ENCODE results near the gene FBLIM1.

Gene FBLIM1

DNA sequence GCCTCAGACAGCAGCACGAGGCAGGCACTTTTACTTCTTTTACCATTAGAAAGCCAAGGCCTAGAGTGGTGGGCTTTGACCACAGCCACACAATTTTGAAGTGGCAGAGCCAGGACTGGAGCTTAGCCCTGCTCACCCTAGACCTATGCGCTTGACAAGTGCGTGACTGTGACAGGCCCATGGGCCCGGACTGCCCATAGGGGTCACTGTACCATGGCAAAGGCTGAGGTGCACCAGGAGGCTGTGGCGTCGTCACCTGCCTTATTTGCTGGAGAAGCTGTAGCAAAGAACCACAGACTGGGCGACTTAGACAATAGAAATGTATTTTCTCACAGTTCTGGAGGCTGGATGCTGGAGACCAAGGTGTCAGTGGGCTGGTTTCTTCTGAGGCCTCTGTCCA is 18.9 kb upstream of the FBLIM1 start:
- TF ChIP-seq CTCF (conservative IDR thresholded peaks at IDR 0.05; ENCODE audit: low read depth, low read length), result peak; percentile 30
- H3K4me3 ChIP-seq (ENCODE audit: low read length), result no peak overlapping the region
- no peak for DNase-seq (ENCODE audit: low read depth)

DNA sequence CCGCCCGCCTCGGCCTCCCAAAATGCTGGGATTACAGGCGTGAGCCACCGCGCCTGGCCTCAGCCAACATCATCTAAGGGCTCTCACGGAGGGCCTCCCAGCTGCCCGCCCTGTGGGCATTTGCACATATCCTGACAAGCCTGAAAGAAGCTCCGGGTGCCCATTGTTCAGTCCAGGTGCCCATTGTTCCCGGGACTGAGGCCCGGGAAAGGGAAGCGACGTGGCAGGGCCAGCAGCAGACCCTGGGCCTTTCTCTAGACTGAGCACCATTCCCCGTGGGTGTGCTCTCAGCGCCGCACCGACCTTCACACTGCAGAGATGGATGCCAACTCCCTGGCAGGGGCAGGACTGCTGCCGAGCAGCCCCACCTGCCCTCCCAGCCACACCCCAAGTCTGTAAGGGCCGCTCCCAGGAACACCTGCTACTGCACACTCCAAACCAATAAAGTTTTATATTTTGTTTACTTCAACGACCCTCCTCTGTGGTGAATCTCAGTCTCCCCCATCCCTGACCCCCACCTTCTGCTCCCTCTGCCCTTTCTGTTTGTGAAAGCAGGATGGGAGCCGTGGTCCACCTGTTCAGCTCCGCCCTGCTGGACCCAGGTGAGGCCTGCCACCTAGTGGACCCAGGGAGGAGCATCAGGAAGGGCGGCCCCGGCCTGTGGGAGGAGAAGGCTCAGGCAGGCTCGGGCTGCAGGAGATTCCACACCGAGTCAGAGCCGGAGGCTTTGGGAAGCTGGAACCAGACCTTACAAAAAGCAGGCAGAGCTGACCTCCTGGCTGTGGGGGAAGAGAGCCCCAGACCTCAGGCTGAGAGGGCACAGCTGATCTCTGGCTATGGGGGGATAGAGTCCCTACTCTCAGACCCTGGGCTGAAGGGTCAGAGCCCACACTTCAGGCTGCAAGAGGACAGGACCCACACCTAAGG is 17.4 kb upstream of the FBLIM1 start:
- H3K4me3 ChIP-seq (ENCODE audit: low read length), result no peak overlapping the region
- DNase-seq (ENCODE audit: low read depth), result no peak
- TF ChIP-seq CTCF (conservative IDR thresholded peaks at IDR 0.05; ENCODE audit: low read depth, low read length), result peak; percentile 90

- no peak within 1 kb of the TSS for H3K4me3 ChIP-seq (ENCODE audit: low read length)
- no peak for DNase-seq (ENCODE audit: low read depth)
- TF ChIP-seq CTCF (conservative IDR thresholded peaks at IDR 0.05; ENCODE audit: low read depth, low read length), result no peak
Measured at GRCh38 chr1:15742339-15742801, 16.2 kb upstream of the FBLIM1 start, which contains the start of gene TMEM82. Gene TMEM82 (plus strand): TSS chr1:15742499. CDS start chr1:15742560, 61 bp downstream.

GRCh38 chr1:15744122-15744679 is 14.4 kb upstream of the FBLIM1 start:
- no peak overlapping the region for H3K4me3 ChIP-seq (ENCODE audit: low read length)
- no peak for DNase-seq (ENCODE audit: low read depth)
- TF ChIP-seq CTCF (conservative IDR thresholded peaks at IDR 0.05; ENCODE audit: low read depth, low read length), result no peak

- no peak overlapping the region for H3K4me3 ChIP-seq (ENCODE audit: low read length)
- no peak for TF ChIP-seq CTCF (conservative IDR thresholded peaks at IDR 0.05; ENCODE audit: low read depth, low read length)
- DNase-seq (ENCODE audit: low read depth), result no peak
Measured at GRCh38 chr1:15747378-15747777, 11.2 kb upstream of the FBLIM1 start.

DNA sequence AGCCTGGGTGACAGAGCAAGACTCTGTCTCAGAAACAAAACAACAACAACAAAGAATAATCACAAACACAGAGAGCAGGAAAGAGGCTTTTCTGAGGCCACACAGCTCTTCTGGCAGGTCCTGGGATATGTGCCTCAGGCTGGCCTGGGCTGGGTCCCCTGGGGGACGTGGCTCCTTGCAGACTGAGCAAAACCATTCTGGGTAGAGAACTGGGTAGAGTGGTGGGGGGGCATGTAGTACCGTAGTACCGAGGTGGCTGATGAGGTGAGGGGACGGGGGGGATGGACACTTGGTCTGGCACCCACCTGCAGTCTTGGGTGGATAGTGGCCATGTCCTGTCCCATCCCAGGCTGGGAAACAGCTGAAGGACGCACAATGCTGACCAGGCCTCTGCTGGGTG is 10.3 kb upstream of the FBLIM1 start:
- no peak for TF ChIP-seq CTCF (conservative IDR thresholded peaks at IDR 0.05; ENCODE audit: low read depth, low read length)
- H3K4me3 ChIP-seq (ENCODE audit: low read length), result no peak overlapping the region
- no peak for DNase-seq (ENCODE audit: low read depth)
